GM19099 (cell line): ENCODE results near the gene HDAC11.

Source experiments
- POLR2A ChIP-seq: IDR thresholded peaks from 3 replicates; pipeline ENCODE4 v1.6.1; 2011; ENCODE audit warnings: low read depth; ENCODE audit not compliant: insufficient read length; ENCODE audit errors: extremely low read depth

The HDAC11 gene

GRCh38 chr3:13498354-13499060, 18.4 kb downstream of the HDAC11 start:
- no peak for TF ChIP-seq POLR2A

- no peak for TF ChIP-seq POLR2A
Observed at GRCh38 chr3:13500133-13500885, 20.2 kb downstream of the HDAC11 start.

- no peak for TF ChIP-seq POLR2A
Observed at GRCh38 chr3:13501056-13501455, 20.9 kb downstream of the HDAC11 start.

- TF ChIP-seq POLR2A = no peak
Observed at GRCh38 chr3:13501521-13501920, 21.4 kb downstream of the HDAC11 start.

- TF ChIP-seq POLR2A = no peak
Observed at GRCh38 chr3:13501958-13502790, 22.1 kb downstream of the HDAC11 start.

GRCh38 chr3:13502791-13503060, 22.6 kb downstream of the HDAC11 start:
- TF ChIP-seq POLR2A = no peak

GRCh38 chr3:13504161-13504831, 24.2 kb downstream of the HDAC11 start:
- no peak for TF ChIP-seq POLR2A

- TF ChIP-seq POLR2A = no peak
Observed at GRCh38 chr3:13505147-13506130, 25.3 kb downstream of the HDAC11 start.

GRCh38 chr3:13506239-13506638, 26.1 kb downstream of the HDAC11 start:
- TF ChIP-seq POLR2A = no peak

- TF ChIP-seq POLR2A = no peak
Observed at GRCh38 chr3:13506680-13507079, 26.6 kb downstream of the HDAC11 start.

GRCh38 chr3:13507247-13507569, 27.1 kb downstream of the HDAC11 start:
- no peak for TF ChIP-seq POLR2A

- TF ChIP-seq POLR2A = no peak
Observed at GRCh38 chr3:13507570-13508339, 27.6 kb downstream of the HDAC11 start.

GRCh38 chr3:13508496-13508895, 28.4 kb downstream of the HDAC11 start:
- no peak for TF ChIP-seq POLR2A

GRCh38 chr3:13509059-13509815, 29.1 kb downstream of the HDAC11 start:
- no peak for TF ChIP-seq POLR2A
